DOHH2 (cell line): ENCODE measurements around the gene FBXO33.

Experiments used
- CTCF ChIP-seq: fragments of 200-600 bp; sonication (generic); IDR thresholded peaks from one replicate; pipeline ENCODE4 v1.5.1; 2014; ENCODE audit warnings: antibody characterized with exemption, mild to moderate bottlenecking, low read depth, low read length; ENCODE audit not compliant: poor library complexity, severe bottlenecking
- EZH2phosphoT487 ChIP-seq: fragments of 200-600 bp; sonication (generic); IDR thresholded peaks from 2 replicates; pipeline ENCODE4 v1.6.1; 2017; ENCODE audit warnings: borderline replicate concordance, mild to moderate bottlenecking, antibody characterized with exemption, low read length, moderate library complexity, mixed read lengths

- TF ChIP-seq CTCF = no peak
- no peak for TF ChIP-seq EZH2phosphoT487
Observed at GRCh38 chr14:39383741-39384140, 48.5 kb downstream of the FBXO33 start.
